Iris pigment epithelial cell (primary cell): ENCODE measurements around the gene CHRNB2.

Experiments used
- DNase-seq: peaks from one replicate; pipeline ENCODE4 v3.0.0-alpha.2; 2011; ENCODE audit warnings: low read depth

The CHRNB2 gene

GRCh38 chr1:154579374-154579773 is 11.8 kb downstream of the CHRNB2 start:
- DNase-seq, result no peak

DNA sequence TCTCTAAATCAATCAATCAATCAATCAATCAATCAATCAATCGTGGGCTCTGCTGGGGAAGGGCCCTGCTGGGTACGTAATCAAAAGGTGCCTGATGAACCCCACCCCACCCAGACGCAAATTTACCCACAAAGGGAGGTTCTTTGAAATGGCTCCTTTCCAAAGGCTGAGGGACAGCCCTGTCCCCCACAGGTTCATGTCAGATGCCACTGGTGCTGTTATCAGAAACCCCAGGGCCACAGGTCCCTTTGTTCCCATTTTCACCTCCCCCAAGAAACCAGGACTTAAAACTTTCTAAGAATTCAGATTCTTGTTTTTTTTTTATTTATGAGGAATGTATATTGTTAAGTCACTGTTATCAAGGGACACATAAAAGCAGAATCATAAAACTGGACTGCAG is 14.2 kb downstream of the CHRNB2 start:
- DNase-seq, result no peak

DNA sequence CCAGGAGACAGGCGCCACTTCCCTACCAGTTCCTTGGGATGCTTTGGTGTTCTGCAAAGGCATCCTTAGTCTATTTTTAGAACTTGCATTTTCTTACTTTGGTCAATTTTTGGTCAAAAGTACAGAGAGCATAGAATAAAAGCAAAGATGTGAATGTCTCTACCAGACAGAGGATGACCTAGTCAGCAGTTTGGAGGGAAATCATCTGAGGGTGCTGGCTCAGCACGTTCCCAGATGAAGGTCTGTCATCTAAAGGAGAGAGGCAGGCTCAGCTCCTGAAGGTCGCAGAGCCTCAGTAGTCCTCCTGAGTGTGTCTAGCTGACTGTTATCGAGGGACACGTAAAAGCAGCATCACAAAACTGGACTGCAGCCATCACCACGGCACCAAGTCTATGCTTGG is 15.3 kb downstream of the CHRNB2 start:
- no peak for DNase-seq

DNA sequence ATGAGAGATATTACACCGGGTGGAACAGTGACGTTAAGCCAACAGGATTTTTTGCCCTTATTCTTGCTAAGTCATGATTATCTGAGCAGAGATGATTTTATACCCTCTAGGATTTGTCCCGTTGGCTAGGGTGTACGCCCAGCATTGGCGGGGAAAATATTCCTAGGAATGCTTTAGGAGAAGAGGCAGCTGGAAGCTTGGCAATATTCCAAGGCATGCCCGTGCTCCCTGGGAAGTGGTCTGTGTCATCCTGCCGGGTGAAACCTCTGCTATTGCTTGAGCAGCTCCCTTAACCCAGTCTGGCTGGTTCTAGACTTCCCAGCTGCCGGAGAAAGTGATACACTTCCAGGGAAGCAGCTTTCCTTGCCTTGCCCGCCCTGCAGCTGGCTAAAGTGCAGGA is 16.2 kb downstream of the CHRNB2 start:
- DNase-seq, result no peak

DNA sequence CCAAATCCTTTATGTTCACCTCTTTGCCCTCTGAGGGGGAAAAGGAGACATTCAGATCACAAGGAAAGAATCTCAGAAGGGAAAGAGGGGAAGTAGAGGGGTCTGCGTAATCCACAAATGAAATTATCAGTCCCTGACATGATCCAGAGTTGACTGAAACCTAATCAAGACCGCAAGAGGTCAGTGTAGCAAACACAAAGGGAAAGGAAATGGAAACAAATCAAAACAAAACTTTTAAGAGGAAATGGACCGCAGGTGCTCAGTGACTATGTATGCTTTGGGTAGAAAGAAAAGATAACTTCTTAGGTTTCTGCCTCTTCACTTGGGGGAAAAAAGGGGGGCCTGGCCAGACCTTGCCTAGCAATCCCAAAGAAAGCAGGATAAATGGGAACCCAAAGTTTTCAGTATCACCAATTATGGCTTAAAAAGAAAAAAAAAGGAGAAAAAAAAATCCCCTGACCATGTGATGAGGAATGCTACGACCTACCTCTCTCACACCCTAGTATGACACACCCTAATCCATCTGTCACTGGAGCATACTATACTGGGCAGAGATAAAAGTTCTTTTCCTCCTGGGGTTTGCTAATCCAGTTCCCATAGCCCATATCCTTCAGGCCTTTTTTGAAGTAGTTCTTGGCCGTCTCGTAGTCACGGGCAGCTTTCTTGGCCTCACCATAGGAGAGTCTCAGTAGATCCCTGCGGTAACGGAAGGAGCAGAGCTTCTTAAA is 16.9 kb downstream of the CHRNB2 start:
- no peak for DNase-seq

GRCh38 chr1:154586231-154586630 is 18.7 kb downstream of the CHRNB2 start:
- no peak for DNase-seq

GRCh38 chr1:154586641-154587040 is 19.1 kb downstream of the CHRNB2 start:
- no peak for DNase-seq

DNA sequence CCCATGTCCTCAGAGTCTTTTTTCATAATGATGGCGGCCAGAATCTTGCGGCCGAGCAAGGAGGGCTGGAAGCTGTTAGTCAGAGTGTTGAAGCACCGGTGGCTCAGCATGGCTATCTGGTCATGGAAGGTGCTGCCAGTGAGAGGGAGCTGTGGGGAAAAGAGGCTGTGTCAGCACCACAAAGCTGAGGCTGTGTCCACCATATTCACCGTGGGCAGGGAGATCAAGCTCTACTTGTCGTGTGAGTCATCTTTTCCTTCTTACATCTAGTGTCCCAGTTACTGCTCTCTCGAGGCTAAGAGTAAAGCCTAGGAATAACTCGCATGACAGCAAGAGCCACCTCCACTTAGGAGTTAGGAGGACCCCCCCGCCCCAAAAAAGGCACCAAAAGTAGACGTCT is 22.2 kb downstream of the CHRNB2 start:
- DNase-seq, result peak; percentile 68

DNA sequence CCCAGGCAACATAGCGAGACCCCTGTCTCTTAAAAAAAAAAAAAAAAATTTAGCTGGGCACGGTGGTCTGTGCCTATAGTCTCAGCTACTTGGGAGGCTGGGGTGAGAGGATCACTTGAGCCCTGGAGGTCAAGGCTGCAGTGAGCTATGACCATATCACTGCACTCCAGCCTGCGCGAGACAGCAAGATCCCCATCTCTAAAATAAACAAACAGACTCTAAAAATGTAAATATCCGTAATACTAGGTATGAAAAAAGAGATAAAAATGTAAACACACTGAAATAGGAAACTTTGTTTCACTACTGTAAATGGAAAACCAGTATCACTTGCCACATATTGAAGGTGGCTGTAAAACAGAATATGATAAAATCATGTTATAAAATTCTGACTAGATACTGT is 23.2 kb downstream of the CHRNB2 start:
- DNase-seq, result peak; percentile 31

DNA sequence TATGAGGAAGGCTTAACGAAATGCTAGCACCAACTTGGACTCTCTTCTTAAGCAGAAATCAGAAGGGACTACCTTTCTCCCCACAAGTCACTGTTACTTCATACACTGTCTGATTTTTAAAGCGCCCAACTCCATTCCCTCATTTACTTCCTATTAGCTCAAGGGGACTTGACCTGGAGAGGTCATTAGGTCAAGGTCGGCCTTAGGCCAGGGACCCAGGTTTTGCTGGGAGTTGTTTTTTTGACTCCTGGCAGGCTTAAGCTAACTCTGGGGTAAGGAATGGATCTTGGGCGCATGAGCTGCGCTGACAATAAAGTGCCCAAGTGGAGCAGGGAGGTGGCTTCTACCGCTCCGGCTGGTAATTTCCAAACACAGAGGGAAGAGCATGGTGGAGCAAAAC is 23.6 kb downstream of the CHRNB2 start:
- no peak for DNase-seq

DNA sequence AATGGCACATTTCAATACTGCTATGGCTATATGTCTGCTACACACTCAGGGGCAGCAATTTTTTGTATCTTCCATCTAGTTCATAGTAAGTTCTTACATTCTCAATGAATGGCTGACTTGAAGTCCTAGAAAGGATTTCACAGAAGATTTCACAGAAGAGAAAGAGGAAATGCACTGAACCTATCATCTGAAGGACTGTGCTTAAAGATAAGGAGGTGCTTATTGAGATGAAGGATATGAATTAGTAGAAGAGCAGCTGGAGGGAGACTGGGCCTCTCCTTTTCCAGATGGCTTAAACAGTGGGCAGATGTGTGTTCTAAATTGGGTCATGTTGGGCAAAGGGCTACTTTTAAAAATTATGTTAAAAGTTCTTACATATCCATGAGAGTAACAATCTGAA is 25.8 kb downstream of the CHRNB2 start:
- DNase-seq, result no peak

GRCh38 chr1:154594811-154595210 is 27.2 kb downstream of the CHRNB2 start:
- DNase-seq, result no peak

GRCh38 chr1:154595621-154596020 is 28.0 kb downstream of the CHRNB2 start:
- peak; percentile 78 for DNase-seq

DNA sequence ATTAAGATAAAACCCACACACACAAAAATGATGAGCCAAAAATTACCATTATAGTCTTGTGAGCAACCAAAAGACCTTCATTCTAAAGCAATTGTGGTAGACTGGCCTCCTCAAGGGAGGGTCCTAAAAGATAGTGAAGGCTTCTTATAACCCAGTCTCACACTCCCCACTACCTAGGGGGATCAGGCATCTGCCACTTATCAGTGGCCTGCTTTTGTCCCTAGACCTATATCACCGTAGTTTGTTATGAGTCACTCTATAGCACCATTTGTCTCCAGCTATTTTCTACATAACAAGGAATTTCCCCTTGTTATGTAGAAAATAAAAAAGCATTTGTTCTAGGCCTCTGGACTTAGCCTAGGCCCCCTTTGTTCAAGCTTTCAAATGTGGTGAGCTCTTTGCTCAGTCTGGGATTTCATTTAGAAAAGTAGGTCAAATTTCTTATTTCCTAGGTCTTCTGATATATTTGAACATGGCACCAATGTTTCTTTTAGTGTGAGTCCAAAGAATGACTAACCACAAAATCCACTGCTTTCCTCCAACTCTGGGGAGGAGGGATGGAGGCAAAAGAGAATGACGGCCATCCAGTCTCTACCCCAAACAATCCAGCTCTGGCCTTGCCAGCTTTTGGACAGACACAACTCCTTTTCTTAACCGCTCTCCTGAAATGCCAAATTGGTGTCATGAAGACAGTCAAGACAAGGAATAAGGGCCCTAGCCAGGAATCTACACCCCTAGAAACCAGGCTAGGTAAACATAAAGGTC is 31.5 kb downstream of the CHRNB2 start:
- DNase-seq, result no peak

- DNase-seq, result peak; percentile 49
Observed at GRCh38 chr1:154599658-154600057, 32.1 kb downstream of the CHRNB2 start.

- no peak for DNase-seq
Observed at GRCh38 chr1:154603317-154603716, 35.7 kb downstream of the CHRNB2 start.

- no peak for DNase-seq
Observed at GRCh38 chr1:154605534-154605933, 38.0 kb downstream of the CHRNB2 start.

- DNase-seq, result peak; percentile 65
Observed at GRCh38 chr1:154607106-154607608, 39.6 kb downstream of the CHRNB2 start.

DNA sequence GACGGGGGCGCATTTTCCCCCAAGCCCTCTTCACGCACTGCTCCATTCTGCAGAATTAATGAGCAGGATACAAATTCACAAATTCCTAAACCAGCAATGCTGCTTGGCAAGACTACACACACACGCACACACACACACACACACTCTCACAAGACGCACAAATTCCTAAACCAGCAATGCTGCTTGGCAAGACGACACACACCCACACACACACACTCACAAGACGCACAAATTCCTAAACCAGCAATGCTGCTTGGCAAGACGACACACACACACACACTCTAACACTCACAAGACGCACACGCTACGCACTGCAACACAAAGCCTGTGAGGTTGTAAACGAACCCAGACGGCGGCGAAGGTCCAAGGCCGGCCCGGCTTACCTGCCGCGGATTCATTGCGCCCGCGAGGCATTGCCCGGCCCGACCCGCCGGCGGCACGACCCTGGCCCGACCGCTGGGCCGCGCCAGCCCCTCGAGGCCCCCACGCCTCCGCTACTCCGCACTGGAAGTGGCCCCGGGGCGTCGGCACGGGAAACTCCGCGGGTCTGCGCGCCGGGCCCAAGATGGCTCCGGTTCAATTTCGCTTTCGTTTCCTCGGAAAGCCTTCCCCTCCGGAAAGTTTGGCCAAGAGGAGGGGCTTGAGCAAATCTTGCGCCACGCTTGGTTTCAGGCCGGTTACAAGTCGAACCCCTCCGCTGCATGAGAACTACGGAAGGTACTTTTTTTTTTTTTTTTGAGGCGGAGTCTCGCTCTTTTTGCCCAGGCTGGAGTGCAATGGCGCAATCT is 40.2 kb downstream of the CHRNB2 start, which contains the start of gene ADAR:
Gene ADAR, minus strand, starts transcription at position 578 of the 788 bp plus-strand sequence. Its CDS starts 180 bp downstream, at position 398.
- peak; percentile 99 for DNase-seq

DNA sequence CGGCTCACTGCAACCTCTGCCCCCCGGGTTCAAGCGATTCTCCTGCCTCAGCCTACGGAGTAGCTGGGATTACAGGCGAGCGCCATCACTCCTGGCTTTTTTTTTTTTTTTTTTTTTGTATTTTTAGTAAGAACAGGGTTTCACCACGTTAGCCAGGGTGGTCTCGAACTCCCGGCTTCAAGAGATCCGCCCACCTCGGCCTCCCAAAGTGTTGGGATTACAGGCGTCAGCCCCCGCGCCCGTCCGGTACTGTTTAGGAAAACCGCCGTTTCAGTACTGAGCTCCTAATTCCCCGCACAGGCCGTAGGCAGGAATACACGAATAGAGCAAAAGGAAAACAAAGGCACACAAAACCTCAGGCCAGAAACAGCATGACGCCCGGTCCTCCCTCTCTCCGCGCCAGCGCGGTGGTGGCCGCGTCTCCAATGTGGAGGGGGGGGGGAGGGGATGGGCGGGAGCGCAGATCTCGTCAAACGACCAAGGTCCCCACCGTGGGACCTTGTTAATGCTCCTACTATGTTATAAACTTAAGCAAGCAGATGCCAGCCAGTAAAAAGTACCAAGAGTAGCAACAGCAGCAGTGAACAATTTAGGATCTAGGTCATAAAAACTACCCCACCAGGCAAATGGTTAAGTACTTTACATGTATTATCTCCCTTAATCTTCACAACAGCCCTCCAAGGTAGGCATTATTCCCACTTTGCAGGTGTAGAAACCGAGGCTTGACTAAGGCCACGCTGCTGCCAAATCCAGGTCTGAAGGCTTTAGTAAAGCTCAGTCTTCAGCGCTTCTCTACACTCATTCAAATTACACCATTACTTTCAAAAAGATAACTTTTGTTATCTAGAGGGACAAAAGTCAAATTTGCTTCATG is 41.1 kb downstream of the CHRNB2 start:
- peak; percentile 54 for DNase-seq
